IMR-90 (cell line): ENCODE measurements around the gene ANKRD2. TPM values are rescaled to one million over a fixed set of nuclear protein-coding genes. Genes with fewer than 3 reads are reported as not detected.

Source experiments
- ATAC-seq: fragments of 200-7000 bp; cut with Tn5 transposase; 2 replicates; pipeline ENCODE4 v1.9.1; 2020; ENCODE audit warnings: low read depth, mild to moderate bottlenecking, moderate library complexity
- BruUV-seq: library from RNA; stranded (reverse); fragments of 400-500 nt; replicated peaks from 2 replicates; lab custom pipeline; 2021; lab: Mats Ljungman, UMichigan
- CTCF ChIA-PET: fragments of 300-600 bp; formaldehyde crosslinking; extraction: SDS; loops from one replicate; lab custom pipeline; 2021; ENCODE audit warnings: antibody characterized with exemption; lab: Yijun Ruan, JAX
- POLR2A ChIA-PET: fragments of 300-600 bp; sonication (Branson Sonifier 250); formaldehyde crosslinking; loops from one replicate; lab custom pipeline; 2022; ENCODE audit warnings: antibody characterized with exemption; ENCODE audit not compliant: unreplicated experiment; lab: Charles Lee
- DNase-seq: peaks from one replicate; pipeline ENCODE4 v3.0.0; 2013
- H2AFZ ChIP-seq: replicated peaks from 2 replicates; pipeline ENCODE3; 2013; ENCODE audit warnings: low read length, mild to moderate bottlenecking; ENCODE audit not compliant: poor library complexity
- H2AK5ac ChIP-seq: 2 replicates; pipeline ENCODE4 v1.6.1; 2013; ENCODE audit warnings: low read depth, low read length, inconsistent platforms
- H2AK9ac ChIP-seq: replicated peaks from 2 replicates; pipeline ENCODE3; 2013; ENCODE audit warnings: mild to moderate bottlenecking, low read depth, low read length, moderate library complexity; ENCODE audit not compliant: poor library complexity
- H2BK120ac ChIP-seq: 2 replicates; pipeline ENCODE4 v1.6.1; 2013; ENCODE audit warnings: low read depth, low read length, inconsistent platforms
- H2BK15ac ChIP-seq: 3 replicates; pipeline ENCODE4 v1.6.1; 2013; ENCODE audit warnings: low read depth, low read length, inconsistent platforms
- H2BK20ac ChIP-seq: 2 replicates; pipeline ENCODE4 v1.6.1; 2013; ENCODE audit warnings: low read depth, mild to moderate bottlenecking, inconsistent platforms, low read length, moderate library complexity
- H2BK5ac ChIP-seq: 2 replicates; pipeline ENCODE4 v1.6.1; 2013; ENCODE audit warnings: mild to moderate bottlenecking, low read depth, low read length, inconsistent platforms; ENCODE audit not compliant: poor library complexity, severe bottlenecking
- H3K14ac ChIP-seq: replicated peaks from 2 replicates; pipeline ENCODE4 v1.6.1; 2013; ENCODE audit warnings: low read depth, low read length, inconsistent platforms
- H3K18ac ChIP-seq: 2 replicates; pipeline ENCODE4 v1.6.1; 2013; ENCODE audit warnings: low read depth, low read length, control low read depth
- H3K23ac ChIP-seq: 2 replicates; pipeline ENCODE4 v1.6.1; 2013; ENCODE audit warnings: low read depth, low read length, inconsistent platforms
- H3K27ac ChIP-seq: 2 replicates; pipeline ENCODE4 v1.5.1; 2013; ENCODE audit warnings: mild to moderate bottlenecking, control low read depth, low read length; ENCODE audit not compliant: insufficient read depth
- H3K27me3 ChIP-seq: 2 replicates; pipeline ENCODE4 v1.6.1; 2013; ENCODE audit warnings: low read length; ENCODE audit not compliant: control insufficient read depth, insufficient read depth
- H3K36me3 ChIP-seq: 2 replicates; pipeline ENCODE4 v1.6.1; 2013; ENCODE audit warnings: low read length, mixed read lengths; ENCODE audit not compliant: control insufficient read depth, insufficient read depth
- H3K4ac ChIP-seq: 2 replicates; pipeline ENCODE4 v1.6.1; 2013; ENCODE audit warnings: low read depth, low read length, inconsistent platforms
- H3K4me1 ChIP-seq: 2 replicates; pipeline ENCODE4 v1.6.1; 2013; ENCODE audit warnings: low read length, mixed read lengths; ENCODE audit not compliant: control insufficient read depth, insufficient read depth
- H3K4me2 ChIP-seq: 2 replicates; pipeline ENCODE4 v1.6.1; 2013; ENCODE audit warnings: low read depth, mild to moderate bottlenecking, control low read depth, low read length, moderate library complexity
- H3K4me3 ChIP-seq: 2 replicates; pipeline ENCODE4 v1.5.1; 2013; ENCODE audit warnings: low read depth, mild to moderate bottlenecking, control low read depth, low read length, moderate library complexity; ENCODE audit not compliant: insufficient read depth
- H3K56ac ChIP-seq: 2 replicates; pipeline ENCODE4 v1.6.1; 2013; ENCODE audit warnings: low read length, inconsistent platforms; ENCODE audit not compliant: insufficient read depth; ENCODE audit errors: extremely low read depth
- H3K79me1 ChIP-seq, 2 experiments: 2 replicates each; pipeline ENCODE4 v1.6.1; 2013; ENCODE audit warnings: low read length in 2 of 2, inconsistent platforms in 1 of 2, low read depth in 1 of 2
- H3K9ac ChIP-seq: 2 replicates; pipeline ENCODE4 v1.6.1; 2013; ENCODE audit warnings: low read depth, low read length, control low read depth
- H3K9me1 ChIP-seq: 2 replicates; pipeline ENCODE4 v1.6.1; 2013; ENCODE audit warnings: low read length, inconsistent platforms; ENCODE audit not compliant: insufficient read depth
- H3K9me3 ChIP-seq: 2 replicates; pipeline ENCODE4 v1.6.1; 2013; ENCODE audit warnings: low read length; ENCODE audit not compliant: control insufficient read depth, insufficient read depth
- H4K20me1 ChIP-seq: 2 replicates; pipeline ENCODE4 v1.6.1; 2013; ENCODE audit warnings: low read length, inconsistent platforms; ENCODE audit not compliant: insufficient read depth
- H4K5ac ChIP-seq: 2 replicates; pipeline ENCODE4 v1.6.1; 2013; ENCODE audit warnings: mild to moderate bottlenecking, low read depth, low read length, control low read depth
- H4K8ac ChIP-seq, 2 experiments: 2 replicates each; pipeline ENCODE4 v1.6.1; 2013; ENCODE audit warnings: low read depth in 2 of 2, low read length in 2 of 2, control low read depth in 1 of 2, inconsistent platforms in 1 of 2
- H4K91ac ChIP-seq: 2 replicates; pipeline ENCODE4 v1.6.1; 2013; ENCODE audit warnings: low read depth, low read length, inconsistent platforms; ENCODE audit not compliant: insufficient read depth
- BHLHE40 ChIP-seq: fragments of 150-350 bp; IDR thresholded peaks from 2 replicates; pipeline ENCODE4 v1.6.1; 2016; ENCODE audit warnings: mild to moderate bottlenecking, low read depth, low read length
- FOS ChIP-seq: fragments of 150-350 bp; IDR thresholded peaks from 2 replicates; pipeline ENCODE4 v1.6.1; 2016; ENCODE audit warnings: low read depth, low read length
- MAZ ChIP-seq: IDR thresholded peaks from 2 replicates; pipeline ENCODE4 v1.6.1; 2012; ENCODE audit warnings: low read depth, mild to moderate bottlenecking, low read length, improper control_type of control experiment, moderate library complexity, borderline replicate concordance
- MXI1 ChIP-seq: IDR thresholded peaks from 2 replicates; pipeline ENCODE4 v1.6.1; 2012; ENCODE audit warnings: low read depth, mild to moderate bottlenecking, low read length, moderate library complexity, borderline replicate concordance
- POLR2A ChIP-seq: IDR thresholded peaks from 2 replicates; pipeline ENCODE4 v1.6.1; 2012; ENCODE audit warnings: mild to moderate bottlenecking, low read depth, low read length
- RCOR1 ChIP-seq: IDR thresholded peaks from 2 replicates; pipeline ENCODE4 v1.6.1; 2012; ENCODE audit warnings: mild to moderate bottlenecking, low read length, improper control_type of control experiment; ENCODE audit not compliant: insufficient replicate concordance
- RFX5 ChIP-seq: IDR thresholded peaks from 2 replicates; pipeline ENCODE4 v1.8.0; 2012; ENCODE audit warnings: low read depth, mild to moderate bottlenecking, low read length, moderate library complexity
- WGBS, 2 experiments: methylation state at CpG; one replicate each; pipeline versions ENCODE4 v1.1.5 to v1.1.7; 2013; ENCODE audit warnings: missing lambda C conversion rate in 2 of 2; ENCODE audit not compliant: insufficient read length in 1 of 2; ENCODE audit errors: extremely low coverage in 2 of 2; 5-methylcytosine and 5-hydroxymethylcytosine counted together
- dilution Hi-C: fragments of 300-500 bp; cut with HindIII; formaldehyde crosslinking; loops from one replicate; pipeline ENCODE4 v1.14.3; 2018; ENCODE audit warnings: low sequenced_read_pairs; ENCODE audit not compliant: unreplicated experiment
- in situ Hi-C: fragments of 300-500 bp; cut with MboI; formaldehyde crosslinking; loops from 3 replicates; pipeline ENCODE4 v1.14.3; 2019; ENCODE audit warnings: low sequenced_read_pairs, inconsistent platforms, mixed read lengths
- intact Hi-C: fragments of 100-400 bp; cut with micrococcal nuclease; formaldehyde crosslinking; loops from 2 replicates; pipeline ENCODE4 v1.10.0; 2022
- polyA plus RNA-seq, 3 experiments: library from polyadenylated mRNA; depleted of rRNA; stranded (reverse); fragments of >200 nt; gene quantifications; 2 replicates each; pipeline ENCODE4 v1.2.3, GENCODE V29; 2012; ENCODE audit warnings: low replicate concordance in 1 of 3
- total RNA-seq: library from RNA; depleted of rRNA; stranded (reverse); fragments of >200 nt; gene quantifications from 2 replicates; pipeline ENCODE4 v1.2.3, GENCODE V29; 2012

The ANKRD2 gene
- total and polyA plus RNA-seq, 2 of the 4 experiments (the other 2 are of a cell fraction) = 0.36 to 0.65 TPM

- TF ChIP-seq FOS = no peak
Measured at GRCh38 chr10:97529685-97530465, 42.7 kb upstream of the ANKRD2 start (continued).

- Histone ChIP-seq H3K14ac (no peak overlapping the region), H4K8ac (no peak overlapping the region), H3K4ac (peak overlapping the region; percentile 39; the same call in 1 of the 2 replicates), H3K23ac (no peak overlapping the region), H3K56ac (no peak overlapping the region), H3K18ac (no peak overlapping the region), H2AK9ac (peak overlapping the region; percentile 7), H3K79me1 (peaks cover 3 to 47% of the 10 kb centered on the region in 2 experiments; a peak in 3 of 4 replicates), H2AK5ac (peak overlapping the region; percentile 27; the same call in 1 of the 2 replicates), H3K4me1 (peaks cover 13% of the 10 kb centered on the region), H3K4me2 (no peak overlapping the region), H2BK20ac (peak overlapping the region; percentile 45; the same call in 1 of the 2 replicates), H3K36me3 (peaks cover 2% of the 10 kb centered on the region; the same call in 1 of the 2 replicates), H3K9me3 (no peaks in the 10 kb centered on the region), H4K91ac (no peak overlapping the region), H3K4me3 (no peak overlapping the region), H4K20me1 (peaks cover 29% of the 10 kb centered on the region), H3K27ac (no peak overlapping the region), H3K27me3 (no peaks in the 10 kb centered on the region), H3K9ac (no peak overlapping the region), H3K9me1 (peaks cover 16% of the 10 kb centered on the region), H4K5ac (no peak overlapping the region), H2AFZ (peak overlapping the region; percentile 8), H2BK15ac (no peak overlapping the region; the same call in 2 of the 3 replicates), H2BK5ac (peak overlapping the region; percentile 65), H2BK120ac (peak overlapping the region; percentile 32; the same call in 1 of the 2 replicates)
- intact Hi-C loops = no loop called here
- no TSS peak for BruUV-seq
- dilution Hi-C loops = no loop called here
- TF ChIP-seq BHLHE40 (no peak), MAZ (no peak), RFX5 (no peak), FOS (no peak), RCOR1 (no peak), POLR2A (no peak), MXI1 (no peak)
- in situ Hi-C loops = no loop called here
- peak; percentile 60 for DNase-seq
- WGBS, 2 experiments = 72% methylated on average over 7 of the region's 10 CpGs; no CpG with 5 or more reads in 1 of the 2 experiments
- POLR2A ChIA-PET = no interaction called here
- peak; percentile 40 for ATAC-seq
- CTCF ChIA-PET = no interaction called here
Measured at GRCh38 chr10:97531401-97531986, 41.1 kb upstream of the ANKRD2 start.
